ENCODE measurements around the gene POLR2J3. TPM values are rescaled to one million over a fixed set of nuclear protein-coding genes. Genes with fewer than 3 reads are reported as not detected.
"Not testable (repeated sequence)": the region's sequence is repeated elsewhere in the genome, so short reads cannot be mapped to it uniquely, and the experiment has no call there.

The POLR2J3 gene
- total and polyA plus RNA-seq, 2 of the 4 experiments (the other 2 are of a cell fraction), result 14.2 to 14.7 TPM

DNA sequence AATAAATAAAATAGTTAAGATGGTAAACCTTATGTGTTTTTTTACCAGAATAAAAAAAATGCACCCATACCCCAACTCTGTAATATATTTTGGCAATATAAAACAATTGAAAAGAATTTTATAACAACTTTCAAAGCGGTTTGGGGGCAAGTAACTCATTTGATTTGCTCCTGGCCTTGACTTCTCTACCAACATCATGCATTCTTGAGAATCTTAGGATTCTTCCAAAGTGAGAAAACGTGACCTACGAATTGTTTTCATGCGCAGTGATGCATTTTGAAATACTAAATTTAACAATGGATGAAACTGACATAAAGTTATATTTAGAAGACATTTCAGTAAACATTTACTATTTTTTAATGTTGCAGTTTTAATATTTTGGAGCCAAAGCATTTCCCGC, 51.6 kb downstream of the POLR2J3 start:
- in situ Hi-C loops (cut with MboI; ENCODE audit: low sequenced_read_pairs); H4K8ac ChIP-seq (ENCODE audit: low read depth in 2 of 2, low read length in 2 of 2); H3K18ac ChIP-seq (ENCODE audit: low read depth, low read length); H3K23ac ChIP-seq (ENCODE audit: low read depth, low read length); H3K4me3 ChIP-seq (ENCODE audit: insufficient read depth, low read depth, low read length); H2AK5ac ChIP-seq (ENCODE audit: low read depth, low read length); H3K4me1 ChIP-seq (ENCODE audit: control insufficient read depth, insufficient read depth, low read length); H3K9me1 ChIP-seq (ENCODE audit: insufficient read depth, low read length); H2BK20ac ChIP-seq (ENCODE audit: low read depth, low read length); H4K91ac ChIP-seq (ENCODE audit: insufficient read depth, low read depth, low read length); BruUV-seq (replicated peaks); H4K20me1 ChIP-seq (ENCODE audit: insufficient read depth, low read length); POLR2A ChIA-PET (ENCODE audit: unreplicated experiment); H3K36me3 ChIP-seq (ENCODE audit: control insufficient read depth, insufficient read depth, low read length); dilution Hi-C loops (cut with HindIII; ENCODE audit: low sequenced_read_pairs, unreplicated experiment); ATAC-seq (ENCODE audit: low read depth); H3K27me3 ChIP-seq (ENCODE audit: control insufficient read depth, insufficient read depth, low read length); H2AFZ ChIP-seq (replicated peaks; ENCODE audit: low read length, poor library complexity); H2BK5ac ChIP-seq (ENCODE audit: low read depth, low read length, poor library complexity, severe bottlenecking); H3K9ac ChIP-seq (ENCODE audit: low read depth, low read length); H3K27ac ChIP-seq (ENCODE audit: insufficient read depth, low read length); CTCF ChIA-PET; H3K79me1 ChIP-seq (ENCODE audit: low read depth in 1 of 2, low read length in 2 of 2); H3K4me2 ChIP-seq (ENCODE audit: low read depth, low read length); H3K9me3 ChIP-seq (ENCODE audit: control insufficient read depth, insufficient read depth, low read length); H3K4ac ChIP-seq (ENCODE audit: low read depth, low read length); H3K56ac ChIP-seq (ENCODE audit: extremely low read depth, insufficient read depth, low read length); H3K14ac ChIP-seq (replicated peaks; ENCODE audit: low read depth, low read length); H2BK15ac ChIP-seq (ENCODE audit: low read depth, low read length); H2AK9ac ChIP-seq (replicated peaks; ENCODE audit: low read depth, low read length, poor library complexity); H4K5ac ChIP-seq (ENCODE audit: low read depth, low read length); DNase-seq; H2BK120ac ChIP-seq (ENCODE audit: low read depth, low read length); intact Hi-C loops (cut with micrococcal nuclease): not testable (repeated sequence)
- no CpG with 5 or more reads among the region's 5 CpGs for WGBS, 2 experiments (ENCODE audit: extremely low coverage in 2 of 2, insufficient read length in 1 of 2)

DNA sequence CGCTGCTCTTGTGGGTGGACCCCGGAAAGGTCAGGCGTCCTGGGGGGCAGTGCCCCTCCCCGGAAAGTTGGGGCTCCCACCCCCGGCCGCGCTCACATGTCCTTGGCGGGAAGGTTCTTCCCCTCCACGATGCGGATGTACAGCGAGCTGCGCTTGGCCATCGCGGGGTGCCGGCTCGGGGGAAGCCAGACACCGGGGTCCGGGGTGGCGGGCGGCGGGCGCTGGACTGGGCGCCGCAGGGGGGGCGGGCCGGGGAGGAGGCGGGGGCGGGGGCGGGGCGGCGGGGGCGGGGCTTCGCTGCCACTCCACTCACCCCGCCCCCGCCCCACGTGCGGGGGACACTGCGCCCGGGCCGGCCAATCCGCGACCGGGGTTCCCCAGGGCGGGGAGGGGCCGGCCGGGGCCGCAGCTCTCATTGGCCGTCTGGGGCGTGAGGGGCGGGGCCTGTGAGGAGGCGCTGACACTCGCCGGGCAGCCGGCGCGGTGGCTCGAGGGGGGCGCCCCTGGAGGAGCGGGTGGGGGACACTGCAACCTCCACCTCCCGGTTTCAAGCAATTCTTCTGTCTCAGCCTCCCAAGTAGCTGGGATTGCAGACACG, 54.7 kb downstream of the POLR2J3 start, which contains the start of gene RASA4B:
Gene RASA4B, minus strand, starts transcription at position 228 of the 598 bp plus-strand sequence. Its CDS starts 67 bp downstream, at position 161.
- peak; percentile 99 for ATAC-seq (ENCODE audit: low read depth)
- H3K9me3 ChIP-seq (ENCODE audit: control insufficient read depth, insufficient read depth, low read length); H3K9me1 ChIP-seq (ENCODE audit: insufficient read depth, low read length); H4K8ac ChIP-seq (ENCODE audit: low read depth in 2 of 2, low read length in 2 of 2); H2AK5ac ChIP-seq (ENCODE audit: low read depth, low read length); H3K4me1 ChIP-seq (ENCODE audit: control insufficient read depth, insufficient read depth, low read length); in situ Hi-C loops (cut with MboI; ENCODE audit: low sequenced_read_pairs); H3K9ac ChIP-seq (ENCODE audit: low read depth, low read length); intact Hi-C loops (cut with micrococcal nuclease); H3K36me3 ChIP-seq (ENCODE audit: control insufficient read depth, insufficient read depth, low read length); POLR2A ChIA-PET (ENCODE audit: unreplicated experiment); H3K14ac ChIP-seq (replicated peaks; ENCODE audit: low read depth, low read length); CTCF ChIA-PET; H3K27ac ChIP-seq (ENCODE audit: insufficient read depth, low read length); H3K79me1 ChIP-seq (ENCODE audit: low read depth in 1 of 2, low read length in 2 of 2); H4K20me1 ChIP-seq (ENCODE audit: insufficient read depth, low read length); H2BK15ac ChIP-seq (ENCODE audit: low read depth, low read length); H3K18ac ChIP-seq (ENCODE audit: low read depth, low read length); H2BK20ac ChIP-seq (ENCODE audit: low read depth, low read length); H3K4ac ChIP-seq (ENCODE audit: low read depth, low read length); H2AK9ac ChIP-seq (replicated peaks; ENCODE audit: low read depth, low read length, poor library complexity); H3K23ac ChIP-seq (ENCODE audit: low read depth, low read length); H4K91ac ChIP-seq (ENCODE audit: insufficient read depth, low read depth, low read length); BruUV-seq (replicated peaks); H2BK120ac ChIP-seq (ENCODE audit: low read depth, low read length); H4K5ac ChIP-seq (ENCODE audit: low read depth, low read length); DNase-seq; dilution Hi-C loops (cut with HindIII; ENCODE audit: low sequenced_read_pairs, unreplicated experiment); H2BK5ac ChIP-seq (ENCODE audit: low read depth, low read length, poor library complexity, severe bottlenecking); H3K56ac ChIP-seq (ENCODE audit: extremely low read depth, insufficient read depth, low read length); H2AFZ ChIP-seq (replicated peaks; ENCODE audit: low read length, poor library complexity); H3K27me3 ChIP-seq (ENCODE audit: control insufficient read depth, insufficient read depth, low read length): not testable (repeated sequence)
- Histone ChIP-seq H3K4me3 (ENCODE audit: insufficient read depth, low read depth, low read length) (peak within 1 kb of the TSS; percentile 50), H3K4me2 (ENCODE audit: low read depth, low read length) (peak within 1 kb of the TSS; percentile 67; the same call in 1 of the 2 replicates)
- no CpG with 5 or more reads among the region's 61 CpGs for WGBS, 2 experiments (ENCODE audit: extremely low coverage in 2 of 2, insufficient read length in 1 of 2)
